Activated CD8-positive, alpha-beta memory T cell treated with anti-CD3 and anti-CD28 coated beads for 36 hours (primary cell): ENCODE data around the gene CUL7. TPM values are rescaled to one million over a fixed set of nuclear protein-coding genes. Genes with fewer than 3 reads are reported as not detected.

Experiments
- CTCF ChIA-PET: fragments of 350-600 bp; sonication (Branson Sonifier 250); formaldehyde crosslinking; loops from one replicate; lab custom pipeline; 2021; ENCODE audit warnings: antibody characterized with exemption; lab: Charles Lee
- POLR2A ChIA-PET: fragments of 350-600 bp; sonication (Branson Sonifier 250); formaldehyde crosslinking; loops from one replicate; lab custom pipeline; 2021; ENCODE audit warnings: antibody characterized with exemption; lab: Charles Lee
- total RNA-seq, 2 experiments: library from RNA; stranded (reverse); gene quantifications; one replicate each; pipeline ENCODE4 v1.2.3, GENCODE V29; 2021

Gene CUL7
- total RNA-seq, 2 experiments from 2014 or later, result 11.6 to 11.7 TPM

- ChIA-PET POLR2A (interaction anchor here (0.7 kb wide), 1 partner anchor 53 kb away, joined by 3 read pairs; the partner anchor contains the start of gene PEX6), CTCF (no interaction called here)
Measured at GRCh38 chr6:43032326-43032725, 21.3 kb downstream of the CUL7 start.

DNA sequence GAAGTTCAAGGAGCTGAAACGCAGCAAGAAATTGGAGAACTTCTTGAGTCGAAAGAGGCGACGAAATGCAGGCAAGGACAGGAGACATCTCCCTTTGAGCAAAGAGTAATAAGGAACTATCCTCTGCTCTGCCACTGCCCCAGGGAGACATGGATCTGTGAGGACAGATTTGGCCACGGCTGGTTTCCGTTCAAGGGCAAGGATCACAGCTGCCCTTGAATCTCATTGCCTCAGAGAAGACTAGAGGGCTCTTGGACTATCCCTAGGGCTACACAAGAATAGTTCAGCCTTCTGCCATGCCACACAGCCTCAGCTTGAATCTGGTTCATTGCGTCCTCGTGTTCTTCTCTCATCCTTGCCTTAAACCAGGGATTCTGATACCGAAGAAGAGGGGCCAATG lies 24.5 kb downstream of the CUL7 start:
- POLR2A ChIA-PET, result interaction anchor here (0.7 kb wide), 1 partner anchor 23 kb away, joined by 3 read pairs; no protein-coding TSS in a partner anchor
- CTCF ChIA-PET, result no interaction called here

DNA sequence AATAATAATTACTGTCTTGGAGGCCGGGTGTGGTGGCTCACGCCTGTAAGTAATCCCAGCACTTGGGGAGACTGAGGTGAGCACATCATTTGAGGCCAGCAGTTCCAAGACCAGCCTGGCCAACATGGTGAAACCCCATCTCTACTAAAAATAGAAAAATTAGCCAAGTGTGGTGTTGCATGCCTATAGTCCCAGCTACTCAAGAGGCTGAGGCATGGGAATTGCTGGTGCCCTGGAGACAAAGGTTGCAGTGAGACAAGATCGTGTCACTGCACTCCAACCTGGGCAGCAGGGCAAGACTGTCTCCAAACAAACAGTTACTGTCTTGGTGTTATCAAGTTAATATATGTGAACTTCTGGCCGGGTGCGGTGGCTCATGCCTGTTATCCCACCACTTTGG lies 27.3 kb downstream of the CUL7 start:
- ChIA-PET POLR2A (no interaction called here), CTCF (interaction anchor here (0.5 to 1.0 kb wide), 2 partner anchors 8 to 11 kb away, joined by 3 read pairs; no protein-coding TSS in a partner anchor)

- CTCF ChIA-PET, result no interaction called here
- POLR2A ChIA-PET, result interaction anchor here (1.0 kb wide), 1 partner anchor 29 kb away, joined by 3 read pairs; the partner anchor contains the start of gene CUL7
Measured at GRCh38 chr6:43024436-43024835, 29.2 kb downstream of the CUL7 start.

DNA sequence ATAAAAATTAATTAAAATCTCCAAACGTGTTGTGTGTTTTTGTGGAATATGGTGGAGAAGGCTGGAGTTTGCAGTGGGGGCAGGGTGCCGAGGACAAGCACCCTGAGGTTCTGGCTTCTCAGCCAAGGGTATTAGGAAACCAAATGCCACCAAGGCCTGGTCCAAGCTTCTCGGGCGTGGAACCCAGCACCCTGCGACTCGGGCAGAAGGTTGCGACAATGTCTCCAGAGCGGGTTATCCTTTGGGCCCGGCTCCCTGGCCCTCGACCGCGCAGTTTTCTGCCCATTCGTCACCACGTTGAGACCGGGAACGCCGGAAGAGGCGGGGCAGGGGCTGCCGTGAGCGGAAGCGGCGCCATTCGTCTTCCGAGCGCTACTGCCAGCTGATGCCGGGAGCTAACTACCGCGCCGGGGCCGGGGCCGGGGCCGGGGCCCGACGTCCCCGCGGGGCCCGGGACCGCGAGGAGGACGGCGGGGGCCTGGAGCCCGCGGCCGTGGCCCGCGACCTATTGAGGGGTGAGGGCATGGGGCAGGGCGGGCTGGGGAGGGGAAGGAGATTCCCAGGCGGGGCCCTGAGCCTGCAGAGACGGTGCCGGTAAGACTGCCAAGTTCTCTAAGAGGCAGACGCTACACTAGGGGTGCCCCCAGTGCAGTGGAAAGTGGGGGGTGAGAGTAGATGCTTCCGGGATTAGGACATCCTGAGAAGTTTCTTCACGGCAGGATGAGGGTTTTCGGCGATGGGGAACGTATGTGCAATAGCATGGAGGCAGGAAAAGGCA lies 32.2 kb downstream of the CUL7 start, which contains the start of gene RRP36:
Gene RRP36, plus strand, starts transcription at position 354 of the 778 bp plus-strand sequence. Its CDS starts 32 bp downstream, at position 386.
- CTCF ChIA-PET, result interaction anchor here (0.8 to 1.9 kb wide), 6 partner anchors 15 to 122 kb away, joined by 3 to 7 read pairs (median 4); no protein-coding TSS in a partner anchor
- POLR2A ChIA-PET, result interaction anchor here (0.7 to 2.4 kb wide), 6 partner anchors 32 to 773 kb away, joined by 3 to 10 read pairs (median 5); partner anchors contain the start of genes CNPY3, CUL7, KLC4 and MRPL2

GRCh38 chr6:43020847-43021246 lies 32.8 kb downstream of the CUL7 start:
- ChIA-PET POLR2A (interaction anchor here (0.6 to 2.4 kb wide), 7 partner anchors 12 to 122 kb away, joined by 3 to 10 read pairs (median 4); partner anchors contain the start of genes CNPY3, KLC4, MRPL2 and PEX6), CTCF (interaction anchor here (0.9 to 1.9 kb wide), 4 partner anchors 16 to 123 kb away, joined by 3 to 7 read pairs (median 4); no protein-coding TSS in a partner anchor)

DNA sequence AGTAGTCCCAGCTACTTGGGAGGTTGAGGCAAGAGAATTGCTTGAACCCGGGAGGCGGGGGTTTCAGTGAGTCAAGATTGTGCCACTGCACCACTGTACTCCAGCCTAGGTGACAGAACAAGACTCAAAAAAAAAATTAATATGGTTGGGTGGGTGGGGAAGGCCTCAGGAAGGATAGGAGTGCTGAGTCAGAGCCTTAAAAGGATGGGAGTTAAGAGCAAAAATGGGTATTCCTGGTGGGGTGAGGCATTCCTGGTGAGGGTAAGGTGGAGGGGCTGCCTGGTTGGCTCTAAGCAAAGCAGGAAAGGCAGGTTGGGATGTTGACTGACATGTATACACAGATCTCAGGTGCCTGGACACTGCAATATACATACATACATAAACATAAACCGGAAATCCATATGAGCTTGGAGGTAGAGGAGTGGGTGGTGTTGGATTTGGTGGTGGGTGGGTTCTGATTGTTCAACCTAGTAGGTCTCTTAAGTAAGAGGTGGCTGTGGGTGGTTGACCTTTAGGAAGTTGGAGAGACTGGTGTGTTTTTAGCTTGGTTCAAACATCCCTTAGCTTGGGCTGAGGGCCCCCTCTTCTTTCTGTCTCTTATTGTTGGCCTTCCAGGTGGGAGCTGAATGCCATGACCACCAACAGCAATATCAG lies 33.5 kb downstream of the CUL7 start:
- CTCF ChIA-PET, result interaction anchor here (1.1 kb wide), 1 partner anchor 124 kb away, joined by 7 read pairs; no protein-coding TSS in a partner anchor
- POLR2A ChIA-PET, result interaction anchor here (0.6 to 2.4 kb wide), 5 partner anchors 13 to 123 kb away, joined by 3 to 10 read pairs (median 4); partner anchors contain the start of gene PEX6

DNA sequence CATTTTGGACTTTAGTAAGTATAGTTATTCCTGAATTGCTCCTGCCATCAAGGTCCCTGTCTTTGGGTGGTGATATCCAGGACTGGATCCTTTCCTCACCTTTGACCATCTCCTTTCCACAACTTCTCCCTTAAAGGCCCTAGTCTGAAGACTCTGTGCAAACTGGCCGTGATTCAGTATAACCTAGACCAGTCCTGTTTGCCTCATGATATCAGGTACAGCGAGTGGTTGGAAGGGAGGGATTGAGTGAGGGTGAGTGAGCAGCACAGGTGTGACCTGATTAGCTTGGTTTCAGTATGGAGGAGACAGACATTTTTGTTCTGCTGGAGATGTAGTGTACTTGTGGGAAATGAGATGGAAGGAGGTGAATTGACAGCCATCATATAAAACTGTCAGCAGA lies 34.5 kb downstream of the CUL7 start:
- CTCF ChIA-PET, result no interaction called here
- POLR2A ChIA-PET, result no interaction called here

- POLR2A ChIA-PET, result no interaction called here
- CTCF ChIA-PET, result interaction anchor here (0.6 kb wide), 1 partner anchor 17 kb away, joined by 3 read pairs; no protein-coding TSS in a partner anchor
Measured at GRCh38 chr6:43016943-43017334, 36.7 kb downstream of the CUL7 start.

GRCh38 chr6:43016176-43016942 lies 37.3 kb downstream of the CUL7 start:
- ChIA-PET CTCF (interaction anchor here (0.6 to 1.0 kb wide), 2 partner anchors 18 to 32 kb away, joined by 3 read pairs; partner anchors contain the start of gene PPP2R5D), POLR2A (interaction anchor here (4.1 kb wide), 1 partner anchor 38 kb away, joined by 13 read pairs; the partner anchor contains the start of gene PEX6)

- CTCF ChIA-PET, result interaction anchor here (0.5 to 1.7 kb wide), 3 partner anchors 129 to 562 kb away, joined by 3 to 6 read pairs (median 4); partner anchors contain the start of genes POLH and XPO5
- POLR2A ChIA-PET, result interaction anchor here (1.0 to 4.1 kb wide), 6 partner anchors 11 to 85 kb away, joined by 5 to 13 read pairs (median 8); partner anchors contain the start of genes CNPY3, CUL7, KLC4 and MRPL2
Measured at GRCh38 chr6:43014434-43014909, 39.2 kb downstream of the CUL7 start.

DNA sequence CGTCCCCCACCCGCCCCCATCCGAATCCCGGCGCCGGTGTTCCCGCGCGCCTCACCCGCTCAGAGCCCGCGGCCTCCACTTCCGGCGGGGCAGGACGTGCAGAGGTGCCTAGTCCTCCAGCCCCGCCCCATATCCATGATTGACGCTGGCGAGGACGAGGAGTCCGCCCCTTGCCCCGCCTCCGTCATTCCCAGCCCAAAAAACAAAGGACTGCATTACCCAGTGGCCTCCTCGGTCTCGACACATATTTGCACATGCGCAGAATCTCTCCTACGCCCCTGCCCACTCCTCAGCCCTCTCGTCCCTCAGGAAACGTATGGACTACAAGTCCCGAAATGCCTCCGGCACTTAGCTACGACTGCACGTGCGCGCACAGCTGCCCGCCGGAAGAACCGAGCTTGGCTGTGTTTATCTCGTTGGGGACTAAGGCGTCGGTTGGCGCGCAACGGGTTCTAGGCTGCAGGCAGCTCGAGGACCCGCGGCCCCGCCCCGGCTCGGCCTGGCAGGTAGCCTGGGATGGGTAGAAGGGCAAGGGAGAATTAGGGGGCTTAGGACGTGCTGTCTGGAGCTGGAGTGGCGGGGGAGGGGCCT lies 39.7 kb downstream of the CUL7 start, which contains the start of the genes KLHDC3 and MEA1:
Gene KLHDC3, plus strand, starts transcription at position 407 of the 591 bp plus-strand sequence. CDS start 2,944 bp downstream, outside the sequence.
Gene MEA1, minus strand, starts transcription at position 104 of the 591 bp plus-strand sequence. CDS start 133 bp downstream, outside the sequence.
- ChIA-PET POLR2A (interaction anchor here (0.6 to 4.1 kb wide), 10 partner anchors 9 to 156 kb away, joined by 3 to 13 read pairs (median 5); partner anchors contain the start of genes CNPY3, CUL7, KLC4 and MRPL2), CTCF (interaction anchor here (0.6 to 1.7 kb wide), 3 partner anchors 19 to 130 kb away, joined by 3 to 6 read pairs (median 5); no protein-coding TSS in a partner anchor)

- ChIA-PET CTCF (interaction anchor here (0.6 to 1.7 kb wide), 3 partner anchors 19 to 130 kb away, joined by 3 to 6 read pairs (median 5); no protein-coding TSS in a partner anchor), POLR2A (interaction anchor here (0.5 to 4.1 kb wide), 12 partner anchors 9 to 200 kb away, joined by 3 to 13 read pairs (median 4); partner anchors contain the start of genes CNPY3, CUL7, MRPL2 and PEX6)
Measured at GRCh38 chr6:43013097-43013842, 40.4 kb downstream of the CUL7 start.

DNA sequence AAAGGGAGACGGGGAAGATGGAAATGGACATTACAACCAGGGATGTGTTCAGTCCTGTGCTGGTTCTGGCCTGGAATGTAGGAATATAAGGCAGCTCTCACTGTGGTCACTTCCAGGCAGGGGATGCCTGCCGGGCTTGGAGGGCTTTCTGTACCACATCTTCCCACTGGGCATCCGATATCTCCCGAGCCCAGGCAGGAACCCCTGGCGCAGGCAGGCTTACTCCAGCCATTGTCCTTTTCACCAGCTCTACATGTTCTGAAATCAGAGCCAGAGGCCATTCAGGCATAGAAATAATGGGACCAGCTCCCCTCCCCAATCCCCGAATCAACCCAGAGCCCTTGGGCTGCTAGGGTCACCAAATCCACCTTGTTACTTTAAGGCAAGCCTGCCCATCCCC lies 41.3 kb downstream of the CUL7 start:
- POLR2A ChIA-PET, result interaction anchor here (0.5 to 4.1 kb wide), 5 partner anchors 9 to 42 kb away, joined by 3 to 13 read pairs (median 8); partner anchors contain the start of genes PEX6 and PPP2R5D
- CTCF ChIA-PET, result no interaction called here

GRCh38 chr6:43011207-43011606 lies 42.4 kb downstream of the CUL7 start:
- ChIA-PET POLR2A (no interaction called here), CTCF (interaction anchor here (1.5 kb wide), 1 partner anchor 133 kb away, joined by 5 read pairs; no protein-coding TSS in a partner anchor)

DNA sequence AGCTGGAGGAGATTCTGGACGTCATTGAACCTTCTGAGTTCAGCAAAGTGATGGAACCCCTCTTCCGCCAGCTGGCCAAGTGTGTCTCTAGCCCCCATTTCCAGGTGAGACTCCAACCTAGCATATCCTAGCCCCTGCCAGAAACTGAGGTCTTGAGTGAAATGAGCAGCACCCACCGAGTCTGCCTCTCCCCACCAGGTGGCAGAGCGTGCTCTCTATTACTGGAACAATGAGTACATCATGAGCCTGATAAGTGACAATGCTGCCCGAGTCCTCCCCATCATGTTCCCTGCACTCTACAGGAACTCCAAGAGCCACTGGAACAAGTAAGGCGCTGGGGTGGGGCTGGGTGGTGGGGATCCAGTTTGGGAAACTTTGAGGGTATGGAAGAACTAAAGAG lies 44.5 kb downstream of the CUL7 start:
- CTCF ChIA-PET, result interaction anchor here (1.0 kb wide), 1 partner anchor 17 kb away, joined by 4 read pairs; no protein-coding TSS in a partner anchor
- POLR2A ChIA-PET, result no interaction called here
